ENCODE results near the gene USP47. TPM values are rescaled to one million over a fixed set of nuclear protein-coding genes. Genes with fewer than 3 reads are reported as not detected.
"Not testable (repeated sequence)": the region's sequence is repeated elsewhere in the genome, so short reads cannot be mapped to it uniquely, and the experiment has no call there.

USP47 gene
- total RNA-seq, 2 experiments from 2014 or later, result 42.2 to 44.1 TPM

GRCh38 chr11:11827272-11827671 lies 14.5 kb upstream of the USP47 start:
- Histone ChIP-seq H4K20me1 (ENCODE audit: insufficient read depth, low read length) (no peaks in the 10 kb centered on the region), H3K9me3 (ENCODE audit: low read length) (no peaks in the 10 kb centered on the region), H3K4me2 (ENCODE audit: low read length) (no peak overlapping the region), H2AFZ (ENCODE audit: low read length) (no peak overlapping the region), H3K4me3 (ENCODE audit: low read depth, low read length, poor library complexity, severe bottlenecking) (no peak overlapping the region), H3K27ac (ENCODE audit: low read depth, low read length, poor library complexity, severe bottlenecking) (no peak overlapping the region), H3K79me2 (ENCODE audit: insufficient read depth, low read depth, low read length) (no peaks in the 10 kb centered on the region), H3K4me1 (ENCODE audit: insufficient read depth, low read length, poor library complexity, severe bottlenecking) (no peaks in the 10 kb centered on the region), H3K9me2 (ENCODE audit: insufficient read depth, low read length) (no peaks in the 10 kb centered on the region), H3K36me3 (ENCODE audit: insufficient read depth, low read length) (no peaks in the 10 kb centered on the region)
- ChIA-PET CTCF (ENCODE audit: unreplicated experiment) (no interaction called here), POLR2A (interaction anchor here (0.9 kb wide), 1 partner anchor 15 kb away, joined by 3 read pairs; no protein-coding TSS in a partner anchor)
- intact Hi-C loops (cut with micrococcal nuclease; ENCODE audit: unreplicated experiment), result no loop called here
- no TSS peak for BruUV-seq (replicated peaks)
- DNase-seq (ENCODE audit: low spot score), result no peak
- TF ChIP-seq CTCF (conservative IDR thresholded peaks at IDR 0.05; ENCODE audit: low read length), result no peak

GRCh38 chr11:11831406-11831805 lies 10.4 kb upstream of the USP47 start:
- BruUV-seq (replicated peaks); intact Hi-C loops (cut with micrococcal nuclease; ENCODE audit: unreplicated experiment); H3K4me1 ChIP-seq (ENCODE audit: insufficient read depth, low read length, poor library complexity, severe bottlenecking); CTCF ChIA-PET (ENCODE audit: unreplicated experiment); H3K4me2 ChIP-seq (ENCODE audit: low read length); POLR2A ChIA-PET; H3K36me3 ChIP-seq (ENCODE audit: insufficient read depth, low read length); H3K27ac ChIP-seq (ENCODE audit: low read depth, low read length, poor library complexity, severe bottlenecking); H4K20me1 ChIP-seq (ENCODE audit: insufficient read depth, low read length); H3K9me2 ChIP-seq (ENCODE audit: insufficient read depth, low read length); H3K4me3 ChIP-seq (ENCODE audit: low read depth, low read length, poor library complexity, severe bottlenecking); H3K79me2 ChIP-seq (ENCODE audit: insufficient read depth, low read depth, low read length); H3K9me3 ChIP-seq (ENCODE audit: low read length); H2AFZ ChIP-seq (ENCODE audit: low read length); DNase-seq (ENCODE audit: low spot score): not testable (repeated sequence)

GRCh38 chr11:11836676-11837231 lies 5.0 kb upstream of the USP47 start:
- no peaks in the 10 kb centered on the region for H3K9me3 ChIP-seq (ENCODE audit: low read length)
- H3K79me2 ChIP-seq (ENCODE audit: insufficient read depth, low read depth, low read length), result no peaks in the 10 kb centered on the region
- H2AFZ ChIP-seq (ENCODE audit: low read length), result no peak overlapping the region
- ChIA-PET CTCF (ENCODE audit: unreplicated experiment) (no interaction called here), POLR2A (no interaction called here)
- no peaks in the 10 kb centered on the region for H4K20me1 ChIP-seq (ENCODE audit: insufficient read depth, low read length)
- H3K4me2 ChIP-seq (ENCODE audit: low read length), result no peak overlapping the region
- H3K4me3 ChIP-seq (ENCODE audit: low read depth, low read length, poor library complexity, severe bottlenecking), result no peak overlapping the region
- DNase-seq (ENCODE audit: low spot score), result no peak
- H3K4me1 ChIP-seq (ENCODE audit: insufficient read depth, low read length, poor library complexity, severe bottlenecking), result no peaks in the 10 kb centered on the region
- no peaks in the 10 kb centered on the region for H3K36me3 ChIP-seq (ENCODE audit: insufficient read depth, low read length)
- TF ChIP-seq EZH2phosphoT487 (IDR thresholded peaks at IDR 0.05; ENCODE audit: borderline replicate concordance, low read depth, low read length) (no peak), CTCF (conservative IDR thresholded peaks at IDR 0.05; ENCODE audit: low read length) (no peak)
- no TSS peak for BruUV-seq (replicated peaks)
- intact Hi-C loops (cut with micrococcal nuclease; ENCODE audit: unreplicated experiment), result no loop called here
- no peak overlapping the region for H3K27ac ChIP-seq (ENCODE audit: low read depth, low read length, poor library complexity, severe bottlenecking)
- no peaks in the 10 kb centered on the region for H3K9me2 ChIP-seq (ENCODE audit: insufficient read depth, low read length)
